Activated naive CD4-positive, alpha-beta T cell treated with anti-CD3 and anti-CD28 coated beads, Interleukin-2, amount 10 ng/mL, durations not matched to agents 5 hours and 36 hours (primary cell): ENCODE data around the gene RHBDD2. TPM values are rescaled to one million over a fixed set of nuclear protein-coding genes. Genes with fewer than 3 reads are reported as not detected.

Source experiments
- microRNA-seq: library from miRNA; unstranded; fragments of <30 nt; microRNA quantifications from one replicate; pipeline ENCODE4 v1.2.0, GENCODE V29; 2022; ENCODE audit warnings: borderline microRNAs expressed, borderline replicate concordance
- total RNA-seq, 2 experiments: library from RNA; stranded (reverse); gene quantifications; one replicate each; pipeline ENCODE4 v1.2.3, GENCODE V29; 2021

Gene RHBDD2
- 10 to 100 TPM; 25.0 to 25.5 TPM for total RNA-seq

DNA sequence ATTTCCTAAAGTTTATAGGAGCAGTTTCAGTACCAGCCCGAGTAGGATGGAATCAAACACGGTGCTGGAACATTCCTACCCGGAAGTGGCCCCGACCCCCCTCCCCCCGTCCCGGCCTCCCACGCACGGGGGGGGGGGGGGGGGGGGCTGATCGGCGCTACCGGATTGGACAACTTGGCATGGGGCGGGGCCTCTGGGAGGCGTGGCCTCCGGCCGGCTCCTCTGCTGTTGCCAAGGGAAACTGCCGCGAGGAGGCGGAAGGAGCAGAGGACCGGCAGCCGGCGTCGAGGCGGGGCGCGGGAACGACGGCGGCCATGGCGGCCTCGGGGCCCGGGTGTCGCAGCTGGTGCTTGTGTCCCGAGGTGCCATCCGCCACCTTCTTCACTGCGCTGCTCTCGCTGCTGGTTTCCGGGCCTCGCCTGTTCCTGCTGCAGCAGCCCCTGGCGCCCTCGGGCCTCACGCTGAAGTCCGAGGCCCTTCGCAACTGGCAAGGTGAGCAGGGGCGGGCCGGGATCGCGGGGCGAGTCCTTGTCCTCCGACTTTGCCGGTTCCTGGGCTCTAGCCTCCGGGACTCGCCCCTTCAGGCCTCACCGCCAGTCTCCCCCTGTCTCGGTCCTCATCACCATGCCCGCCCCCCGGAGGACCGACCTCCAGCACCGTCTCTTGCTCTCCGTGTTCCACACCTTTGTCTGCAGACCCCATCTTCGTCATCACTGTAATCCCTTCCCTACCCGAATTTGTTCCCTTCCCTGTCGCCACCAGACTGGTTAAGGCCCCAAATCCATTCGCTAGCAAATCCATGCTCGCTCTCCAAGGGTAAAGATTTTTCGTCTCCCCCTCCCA lies at the start of gene RHBDD2:
Gene RHBDD2, plus strand, starts transcription at position 266 of the 843 bp plus-strand sequence. Its CDS starts 49 bp downstream, at position 315.

DNA sequence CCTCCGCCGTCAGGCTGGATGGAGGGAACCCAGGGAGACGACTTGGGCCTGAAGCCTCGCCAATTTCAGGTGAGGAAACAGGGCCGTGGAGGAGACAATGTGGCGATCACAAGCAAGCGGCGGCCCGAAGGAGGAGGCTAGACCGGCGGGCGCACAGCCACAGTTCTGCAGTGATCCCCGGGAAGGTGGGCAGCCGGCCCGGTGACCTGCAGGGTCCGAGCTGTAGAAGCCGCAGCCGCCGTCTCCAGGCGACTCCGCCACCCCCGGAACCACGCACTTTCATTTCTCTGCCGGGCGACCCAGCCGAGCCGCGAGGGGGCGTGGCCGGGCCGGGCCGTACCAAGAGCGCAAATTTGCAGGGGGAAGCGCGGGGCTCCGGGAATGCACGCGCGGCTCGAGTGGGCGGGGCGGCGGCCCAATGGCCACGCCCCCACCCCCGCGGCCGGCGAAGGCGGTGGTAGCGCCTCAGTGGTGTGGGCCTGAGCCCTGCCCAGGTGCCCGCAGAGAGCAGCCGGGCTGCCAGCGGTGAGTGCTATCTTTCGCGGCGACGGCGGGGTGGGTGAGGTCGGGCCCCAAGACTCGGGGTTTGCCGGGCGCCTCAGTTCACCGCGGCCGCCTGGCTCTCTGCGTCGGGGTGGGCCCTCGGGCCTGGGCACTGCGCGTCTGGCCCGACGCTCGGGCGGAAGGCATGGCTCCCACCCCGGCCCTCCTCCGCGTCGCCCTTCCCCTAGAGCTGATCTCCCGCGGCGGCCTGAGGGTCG lies 36.0 kb downstream of the RHBDD2 start, which contains the start of gene POR:
Gene POR, plus strand, starts transcription at position 501 of the 761 bp plus-strand sequence. CDS start 38,847 bp downstream, outside the sequence.

Small RNAs within 50 kb of the gene (microRNA-seq; reads per million reads assigned to microRNA genes)
- gene MIR4651 = not detected

Other genes starting within 250 kb of the RHBDD2 start
- 1 to 10 TPM; 1.4 to 1.8 TPM for gene HIP1, start 140.1 kb upstream of the RHBDD2 start, total RNA-seq
- not detected for gene CCL26, start 106.8 kb upstream of the RHBDD2 start, total RNA-seq
- not detected for gene CCL24, start 65.2 kb upstream of the RHBDD2 start, total RNA-seq
- 10 to 100 TPM; 44.0 to 44.6 TPM for gene POR, start 36.1 kb downstream of the RHBDD2 start, total RNA-seq
- gene TMEM120A, start 115.6 kb downstream of the RHBDD2 start, total RNA-seq = 10 to 100 TPM; 26.0 to 27.8 TPM
- gene STYXL1, start 169.0 kb downstream of the RHBDD2 start, total RNA-seq = 10 to 100 TPM; 27.4 to 28.7 TPM
- 100 to 1,000 TPM; 135 to 137 TPM for gene MDH2, start 169.1 kb downstream of the RHBDD2 start, total RNA-seq